CD14-positive monocyte (primary cell): Measurements from ENCODE around the gene CDH4. TPM values are rescaled to one million over a fixed set of nuclear protein-coding genes. Genes with fewer than 3 reads are reported as not detected.

ENCODE experiments used
- DNase-seq, 3 donors: peaks; one replicate each; pipeline ENCODE4 v3.0.0-alpha.2; 2011 to 2022
- H2AFZ ChIP-seq: 2 replicates; pipeline ENCODE4 v1.6.0; 2012; ENCODE audit warnings: mild to moderate bottlenecking, low read depth, low read length, inconsistent platforms; ENCODE audit not compliant: insufficient read depth, poor library complexity, severe bottlenecking
- H3K27ac ChIP-seq, 2 donors: 1 replicate in 1 of 2; 2 replicates in 1 of 2; pipeline ENCODE4 v1.5.1; 2012 to 2013; ENCODE audit warnings: low read length in 2 of 2, control low read depth in 1 of 2, inconsistent platforms in 1 of 2, low read depth in 1 of 2, mild to moderate bottlenecking in 1 of 2
- H3K27me3 ChIP-seq, 2 donors: one replicate each; pipeline versions ENCODE4 v1.6.0 to v1.6.1; 2011 to 2013; ENCODE audit warnings: low read length in 2 of 2; ENCODE audit not compliant: control insufficient read depth in 2 of 2, insufficient read depth in 2 of 2
- H3K36me3 ChIP-seq, 2 donors: replicated peaks in 1 of 2; 1 replicate in 1 of 2; 2 replicates in 1 of 2; pipeline versions ENCODE4 v1.5.1 to v1.6.1; 2012 to 2013; ENCODE audit warnings: low read length in 2 of 2, control low read depth in 1 of 2, inconsistent platforms in 1 of 2, mild to moderate bottlenecking in 1 of 2; ENCODE audit not compliant: insufficient read depth in 2 of 2, control insufficient read depth in 1 of 2
- H3K4me1 ChIP-seq, 2 donors: 1 replicate in 1 of 2; 2 replicates in 1 of 2; pipeline versions ENCODE4 v1.5.1 to v1.6.1; 2012 to 2013; ENCODE audit warnings: low read length in 2 of 2, control low read depth in 1 of 2, inconsistent platforms in 1 of 2, mild to moderate bottlenecking in 1 of 2, moderate library complexity in 1 of 2; ENCODE audit not compliant: insufficient read depth in 2 of 2, control insufficient read depth in 1 of 2
- H3K4me2 ChIP-seq: replicated peaks from 2 replicates; pipeline ENCODE3; 2012; ENCODE audit warnings: low read length, moderate library complexity, mild to moderate bottlenecking; ENCODE audit not compliant: poor library complexity, severe bottlenecking; ENCODE audit errors: extremely low read depth
- H3K4me3 ChIP-seq, 3 experiments: fragments of 200-600 bp in 1 of 3; sonication (generic) in 1 of 3; replicated peaks in 1 of 3; 1 replicate in 2 of 3; 2 replicates in 1 of 3; pipeline ENCODE4 v1.5.1; 2011 to 2013; ENCODE audit warnings: low read length in 3 of 3, mild to moderate bottlenecking in 3 of 3, control low read depth in 2 of 3, low read depth in 2 of 3, inconsistent platforms in 1 of 3, moderate library complexity in 1 of 3
- H3K79me2 ChIP-seq: 2 replicates; pipeline ENCODE4 v1.6.0; 2012; ENCODE audit warnings: mild to moderate bottlenecking, control low read depth, inconsistent platforms, low read length, moderate library complexity; ENCODE audit not compliant: insufficient read depth
- H3K9ac ChIP-seq: 2 replicates; pipeline ENCODE4 v1.6.0; 2017; ENCODE audit warnings: low read length, mild to moderate bottlenecking; ENCODE audit not compliant: insufficient read depth, poor library complexity, severe bottlenecking
- H3K9me3 ChIP-seq, 2 donors: replicated peaks in 1 of 2; 1 replicate in 1 of 2; 2 replicates in 1 of 2; pipeline versions ENCODE4 v1.5.1 to v1.6.1; 2012 to 2013; ENCODE audit warnings: low read length in 2 of 2, control low read depth in 1 of 2; ENCODE audit not compliant: control insufficient read depth in 1 of 2, insufficient read depth in 1 of 2
- H4K20me1 ChIP-seq: 2 replicates; pipeline ENCODE4 v1.6.0; 2012; ENCODE audit warnings: mild to moderate bottlenecking, low read length, control low read depth, moderate library complexity; ENCODE audit not compliant: insufficient read depth
- H3K27ac Mint-ChIP-seq, 7 donors: one replicate each; pipeline ENCODE4 v1.8.0; 2020; ENCODE audit warnings: mild to moderate bottlenecking in 7 of 7, mixed read lengths in 7 of 7, moderate library complexity in 6 of 7, inconsistent platforms in 2 of 7
- H3K27me3 Mint-ChIP-seq, 3 donors: one replicate each; pipeline ENCODE4 v1.8.0; 2021 to 2022; ENCODE audit warnings: low read depth in 3 of 3, mild to moderate bottlenecking in 3 of 3, mixed read lengths in 3 of 3, moderate library complexity in 3 of 3, inconsistent platforms in 1 of 3
- H3K36me3 Mint-ChIP-seq, 2 donors: one replicate each; pipeline ENCODE4 v1.8.0; 2020; ENCODE audit warnings: mixed read lengths in 2 of 2, inconsistent platforms in 1 of 2, mild to moderate bottlenecking in 1 of 2
- H3K4me1 Mint-ChIP-seq: one replicate; pipeline ENCODE4 v1.8.0; 2020; ENCODE audit warnings: mild to moderate bottlenecking, mixed read lengths
- H3K4me3 Mint-ChIP-seq, 2 donors: one replicate each; pipeline ENCODE4 v1.8.0; 2020; ENCODE audit warnings: mild to moderate bottlenecking in 2 of 2, mixed read lengths in 2 of 2, moderate library complexity in 1 of 2
- H3K9me3 Mint-ChIP-seq, 7 donors: one replicate each; pipeline ENCODE4 v1.8.0; 2020 to 2022; ENCODE audit warnings: mixed read lengths in 7 of 7, mild to moderate bottlenecking in 6 of 7, moderate library complexity in 6 of 7, inconsistent platforms in 2 of 7
- WGBS: methylation state at CpG from one replicate; pipeline ENCODE4 v1.1.5; 2013; ENCODE audit warnings: missing lambda C conversion rate; ENCODE audit not compliant: insufficient coverage; 5-methylcytosine and 5-hydroxymethylcytosine counted together
- intact Hi-C, 2 donors: fragments of 100-400 bp; cut with micrococcal nuclease; formaldehyde crosslinking; loops; one replicate each; pipeline versions ENCODE4 v1.15.0 to v1.15.1; 2023
- polyA plus RNA-seq, 3 donors: library from polyadenylated mRNA; depleted of rRNA in 1 of 3; unstranded in 2 of 3; stranded (reverse) in 1 of 3; fragments of 300-500 nt in 2 of 3; fragments of >200 nt in 1 of 3; fragmentation: Illumina TruSeq in 2 of 3; gene quantifications; 1 replicate in 2 of 3; 2 replicates in 1 of 3; pipeline ENCODE4 v1.2.3, GENCODE V29; 2012 to 2021
- TF ChIP-seq, protein P1 (sequence below): fragments of 200-600 bp; IDR thresholded peaks from one replicate; pipeline ENCODE4 v1.8.0; 2022; ENCODE audit warnings: antibody characterized with exemption, mild to moderate bottlenecking

CDH4 gene
- polyA plus RNA-seq, 3 donors: not detected

DNA sequence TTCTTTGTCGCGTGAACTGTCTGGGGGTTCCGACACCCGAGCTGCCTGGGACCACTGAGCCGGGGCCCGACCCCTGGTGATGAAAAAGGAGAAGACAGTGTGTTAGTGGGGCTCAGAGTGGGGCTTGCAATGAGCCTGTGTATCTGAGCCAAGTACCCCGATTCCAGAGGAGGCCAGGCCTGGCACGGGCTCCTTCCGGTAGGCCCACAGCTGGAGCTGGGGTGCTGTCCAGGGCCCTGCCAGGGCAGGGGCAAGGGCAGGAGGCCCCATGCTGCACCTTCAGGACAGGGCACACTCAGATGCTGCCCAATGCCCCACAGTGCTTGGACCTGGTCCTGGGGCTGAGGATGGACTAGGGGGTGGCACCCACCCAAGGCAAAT, 724.2 kb downstream of the CDH4 start:
- Histone ChIP-seq H3K27me3 (no peaks in the 10 kb centered on the region), H3K4me3 (no peak overlapping the region), H3K79me2 (no peaks in the 10 kb centered on the region), H3K27ac (no peak overlapping the region), H3K9me3 (peaks cover 16 to 66% of the 10 kb centered on the region in 2 donors), H2AFZ (no peak overlapping the region), H3K4me1 (peaks cover 0 to 4% of the 10 kb centered on the region in 2 donors), H4K20me1 (peaks cover 7% of the 10 kb centered on the region), H3K4me2 (no peak overlapping the region), H3K9ac (no peak overlapping the region), H3K36me3 (peaks cover 51 to 82% of the 10 kb centered on the region in 2 donors)
- Mint-ChIP-seq H3K27me3 (no peaks in the 10 kb centered on the region), H3K9me3 (peaks cover 10 to 31% (median 17%) of the 10 kb centered on the region in 7 donors), H3K4me3 (no peak overlapping the region), H3K4me1 (peaks cover 5% of the 10 kb centered on the region), H3K36me3 (peaks cover 54 to 79% of the 10 kb centered on the region in 2 donors), H3K27ac (peak overlapping the region in 1 of 7 donors; percentile 68)
- DNase-seq: no peak
- TF ChIP-seq, protein P1, sequence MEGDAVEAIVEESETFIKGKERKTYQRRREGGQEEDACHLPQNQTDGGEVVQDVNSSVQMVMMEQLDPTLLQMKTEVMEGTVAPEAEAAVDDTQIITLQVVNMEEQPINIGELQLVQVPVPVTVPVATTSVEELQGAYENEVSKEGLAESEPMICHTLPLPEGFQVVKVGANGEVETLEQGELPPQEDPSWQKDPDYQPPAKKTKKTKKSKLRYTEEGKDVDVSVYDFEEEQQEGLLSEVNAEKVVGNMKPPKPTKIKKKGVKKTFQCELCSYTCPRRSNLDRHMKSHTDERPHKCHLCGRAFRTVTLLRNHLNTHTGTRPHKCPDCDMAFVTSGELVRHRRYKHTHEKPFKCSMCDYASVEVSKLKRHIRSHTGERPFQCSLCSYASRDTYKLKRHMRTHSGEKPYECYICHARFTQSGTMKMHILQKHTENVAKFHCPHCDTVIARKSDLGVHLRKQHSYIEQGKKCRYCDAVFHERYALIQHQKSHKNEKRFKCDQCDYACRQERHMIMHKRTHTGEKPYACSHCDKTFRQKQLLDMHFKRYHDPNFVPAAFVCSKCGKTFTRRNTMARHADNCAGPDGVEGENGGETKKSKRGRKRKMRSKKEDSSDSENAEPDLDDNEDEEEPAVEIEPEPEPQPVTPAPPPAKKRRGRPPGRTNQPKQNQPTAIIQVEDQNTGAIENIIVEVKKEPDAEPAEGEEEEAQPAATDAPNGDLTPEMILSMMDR: no peak
- 98% methylated on average over 9 of the region's 9 CpGs for WGBS
- intact Hi-C loops: no loop called here

DNA sequence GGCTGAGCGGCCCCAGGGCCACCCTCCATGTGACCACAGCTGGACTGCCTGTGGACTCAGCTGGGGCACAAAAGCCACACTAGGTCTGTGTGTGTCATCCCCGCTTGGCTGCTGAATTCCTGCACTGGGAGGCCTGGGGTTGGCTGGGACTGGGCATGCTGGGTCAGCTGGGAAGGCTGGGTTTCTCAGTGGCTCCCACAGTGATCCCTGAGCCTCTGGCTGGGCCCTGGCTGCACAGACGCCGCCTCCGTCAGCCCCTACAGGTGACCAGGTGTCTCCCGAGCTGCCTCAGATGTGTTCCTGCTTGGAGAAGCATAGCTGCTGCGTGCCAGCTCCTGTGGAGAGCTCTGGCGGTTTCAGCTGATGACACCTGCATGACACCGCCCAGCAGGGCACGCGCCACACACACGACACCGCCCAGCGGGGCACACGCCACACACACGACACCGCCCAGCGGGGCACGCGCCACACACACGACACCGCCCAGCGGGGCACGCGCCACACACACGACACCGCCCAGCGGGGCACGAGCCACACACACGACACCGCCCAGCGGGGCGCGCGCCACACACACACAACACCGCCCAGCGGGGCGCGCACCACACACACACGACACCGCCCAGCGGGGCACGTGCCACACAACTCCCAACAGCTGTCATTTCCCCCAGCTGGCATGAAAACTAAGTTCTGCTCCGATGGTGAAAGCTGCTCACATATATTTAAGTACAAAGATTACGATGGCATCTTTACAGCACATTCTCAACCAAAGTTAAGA, 724.8 kb downstream of the CDH4 start:
- Histone ChIP-seq H2AFZ (no peak overlapping the region), H3K9ac (no peak overlapping the region), H3K4me1 (peaks cover 0 to 5% of the 10 kb centered on the region in 2 donors), H3K9me3 (peaks cover 16 to 66% of the 10 kb centered on the region in 2 donors), H3K27ac (no peak overlapping the region), H3K4me3 (no peak overlapping the region), H3K79me2 (no peaks in the 10 kb centered on the region), H3K27me3 (no peaks in the 10 kb centered on the region), H3K4me2 (no peak overlapping the region), H4K20me1 (peaks cover 7% of the 10 kb centered on the region), H3K36me3 (peaks cover 51 to 82% of the 10 kb centered on the region in 2 donors)
- Mint-ChIP-seq H3K36me3 (peaks cover 54 to 81% of the 10 kb centered on the region in 2 donors), H3K4me1 (peaks cover 8% of the 10 kb centered on the region), H3K27me3 (no peaks in the 10 kb centered on the region), H3K9me3 (peaks cover 10 to 33% (median 17%) of the 10 kb centered on the region in 7 donors), H3K27ac (peak overlapping the region in 1 of 7 donors; percentile 11), H3K4me3 (no peak overlapping the region)
- TF ChIP-seq, protein P1: no peak
- DNase-seq: no peak
- intact Hi-C loops: no loop called here
- 96% methylated on average over 31 of the region's 45 CpGs for WGBS
